ENCODE results near the gene COL5A1.

DNA sequence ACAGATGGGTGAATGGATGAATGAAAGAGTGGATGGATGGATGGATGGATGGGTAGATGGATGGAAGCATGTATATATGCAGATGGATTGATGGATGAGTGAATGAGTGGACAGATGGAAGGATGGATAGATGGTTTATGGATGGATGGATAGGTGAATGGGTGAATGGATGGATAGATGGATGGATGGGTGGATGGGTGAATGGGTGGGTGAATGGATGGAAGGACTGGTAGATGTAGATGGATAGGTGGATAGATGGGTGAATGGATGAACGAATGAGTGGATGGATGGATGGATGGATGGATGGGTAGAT is 85.1 kb downstream of the COL5A1 start:
- TF ChIP-seq, protein P1, sequence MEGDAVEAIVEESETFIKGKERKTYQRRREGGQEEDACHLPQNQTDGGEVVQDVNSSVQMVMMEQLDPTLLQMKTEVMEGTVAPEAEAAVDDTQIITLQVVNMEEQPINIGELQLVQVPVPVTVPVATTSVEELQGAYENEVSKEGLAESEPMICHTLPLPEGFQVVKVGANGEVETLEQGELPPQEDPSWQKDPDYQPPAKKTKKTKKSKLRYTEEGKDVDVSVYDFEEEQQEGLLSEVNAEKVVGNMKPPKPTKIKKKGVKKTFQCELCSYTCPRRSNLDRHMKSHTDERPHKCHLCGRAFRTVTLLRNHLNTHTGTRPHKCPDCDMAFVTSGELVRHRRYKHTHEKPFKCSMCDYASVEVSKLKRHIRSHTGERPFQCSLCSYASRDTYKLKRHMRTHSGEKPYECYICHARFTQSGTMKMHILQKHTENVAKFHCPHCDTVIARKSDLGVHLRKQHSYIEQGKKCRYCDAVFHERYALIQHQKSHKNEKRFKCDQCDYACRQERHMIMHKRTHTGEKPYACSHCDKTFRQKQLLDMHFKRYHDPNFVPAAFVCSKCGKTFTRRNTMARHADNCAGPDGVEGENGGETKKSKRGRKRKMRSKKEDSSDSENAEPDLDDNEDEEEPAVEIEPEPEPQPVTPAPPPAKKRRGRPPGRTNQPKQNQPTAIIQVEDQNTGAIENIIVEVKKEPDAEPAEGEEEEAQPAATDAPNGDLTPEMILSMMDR (IDR thresholded peaks at IDR 0.05), result no peak
- TF ChIP-seq POLR2A (IDR thresholded peaks at IDR 0.05), result no peak
